A673 (cell line): ENCODE data around the gene TCTN3. TPM values are rescaled to one million over a fixed set of nuclear protein-coding genes. Genes with fewer than 3 reads are reported as not detected.

ENCODE experiments used
- Bru-seq: library from RNA; stranded (reverse); fragments of 400-500 nt; gene quantifications from one replicate; lab custom pipeline; 2021; lab: Mats Ljungman, UMichigan
- BruChase-seq, 2 experiments: library from RNA; stranded (reverse); fragments of 400-500 nt; gene quantifications; one replicate each; lab custom pipeline; 2021; lab: Mats Ljungman, UMichigan
- BruUV-seq: library from RNA; stranded (reverse); fragments of 400-500 nt; replicated peaks from 2 replicates; lab custom pipeline; 2021; lab: Mats Ljungman, UMichigan
- CTCF ChIA-PET: fragments of 300-600 bp; sonication (Branson Sonifier 250); formaldehyde crosslinking; loops from one replicate; lab custom pipeline; 2022; ENCODE audit warnings: antibody characterized with exemption; lab: Charles Lee
- POLR2A ChIA-PET: fragments of 300-600 bp; sonication (Branson Sonifier 250); formaldehyde crosslinking; loops from one replicate; lab custom pipeline; 2022; ENCODE audit warnings: antibody characterized with exemption; ENCODE audit not compliant: low non-redundant PET; lab: Charles Lee
- DNase-seq: peaks from one replicate; pipeline ENCODE4 v3.0.0-alpha.2; 2015; ENCODE audit warnings: low spot score
- H3K27ac ChIP-seq: fragments of 200-600 bp; sonication (generic); 2 replicates; pipeline ENCODE4 v1.5.1; 2016; ENCODE audit warnings: mixed run types, low read depth, mild to moderate bottlenecking, mixed read lengths, antibody characterized with exemption, low read length; ENCODE audit not compliant: poor library complexity, severe bottlenecking
- H3K27me3 ChIP-seq: fragments of 200-600 bp; sonication (generic); replicated peaks from 2 replicates; pipeline ENCODE4 v1.6.1; 2017; ENCODE audit warnings: mixed run types, low read depth, mild to moderate bottlenecking, mixed read lengths, antibody characterized with exemption, low read length; ENCODE audit not compliant: insufficient read depth, poor library complexity
- H3K36me3 ChIP-seq: fragments of 200-600 bp; sonication (generic); 2 replicates; pipeline ENCODE4 v1.6.1; 2016; ENCODE audit warnings: mixed run types, mild to moderate bottlenecking, mixed read lengths, antibody characterized with exemption, low read length; ENCODE audit not compliant: insufficient read depth, poor library complexity, severe bottlenecking
- H3K4me1 ChIP-seq: fragments of 200-600 bp; sonication (generic); 2 replicates; pipeline ENCODE4 v1.6.1; 2017; ENCODE audit warnings: mixed run types, mild to moderate bottlenecking, mixed read lengths, antibody characterized with exemption, low read length; ENCODE audit not compliant: insufficient read depth, poor library complexity, severe bottlenecking
- H3K4me3 ChIP-seq: fragments of 200-600 bp; sonication (generic); 2 replicates; pipeline ENCODE4 v1.5.1; 2016; ENCODE audit warnings: low read depth, mixed run types, mild to moderate bottlenecking, mixed read lengths, low read length; ENCODE audit not compliant: poor library complexity, severe bottlenecking
- H3K9me3 ChIP-seq: fragments of 200-600 bp; sonication (generic); 2 replicates; pipeline ENCODE4 v1.6.1; 2016; ENCODE audit warnings: mixed run types, low read depth, mild to moderate bottlenecking, mixed read lengths, antibody characterized with exemption, low read length; ENCODE audit not compliant: poor library complexity, severe bottlenecking
- CTCF ChIP-seq: fragments of 300-800, 200-600 bp; sonication (generic); conservative IDR thresholded peaks from 2 replicates; pipeline ENCODE4 v1.5.1; 2017; ENCODE audit warnings: low read depth, mild to moderate bottlenecking, antibody characterized with exemption, low read length, moderate library complexity, mixed read lengths
- EZH2 ChIP-seq: fragments of 200-600 bp; sonication (generic); IDR thresholded peaks from 2 replicates; pipeline ENCODE4 v1.6.1; 2017; ENCODE audit warnings: borderline replicate concordance, low read depth, mild to moderate bottlenecking, mixed read lengths, antibody characterized with exemption, low read length; ENCODE audit not compliant: poor library complexity, severe bottlenecking
- intact Hi-C: fragments of 100-400 bp; cut with micrococcal nuclease; formaldehyde crosslinking; loops from one replicate; pipeline ENCODE4 v1.10.0; 2022; ENCODE audit not compliant: unreplicated experiment
- long read RNA-seq: library from polyadenylated mRNA; stranded (forward); transcript quantifications from one replicate; pipeline ENCODE4 v2.0.0, GENCODE V29; 2022
- total RNA-seq: library from RNA; stranded (reverse); gene quantifications from 2 replicates; pipeline ENCODE4 v1.2.3, GENCODE V29; 2021

TCTN3 gene
- total RNA-seq (40.2 and 42.5 TPM in 2 replicates), Bru-seq, nascent RNA (percentile 83 among the genes with signal in this experiment), BruChase-seq, experiment 1, labeled RNA remaining after a 2-hour chase (percentile 77 among the genes with signal in this experiment), BruChase-seq, experiment 2, labeled RNA remaining after a 6-hour chase (percentile 76 among the genes with signal in this experiment)
- long read RNA-seq, transcript TCTN3-207 (14 exons, 2,739 nt) = major isoform, 76 of 96 reads
- long read RNA-seq, partial matches to known transcripts = 3 of 96 reads
- long read RNA-seq, other reads (novel, unspliced or antisense) = 14 of 96 reads

- BruUV-seq = no TSS peak
- TF ChIP-seq CTCF = peak; percentile 100
- TF ChIP-seq EZH2 = no peak
- intact Hi-C loops = loop anchor here (1.0 to 5.0 kb wide), 4 partner anchors 148 to 322 kb away; partner anchors contain the start of gene CC2D2B
- DNase-seq = peak; percentile 100
- Histone ChIP-seq H3K4me1 (peaks cover 10% of the 10 kb centered on the region), H3K9me3 (no peaks in the 10 kb centered on the region), H3K36me3 (peaks cover 29% of the 10 kb centered on the region), H3K4me3 (peak within 1 kb of the TSS; percentile 95), H3K27me3 (no peaks in the 10 kb centered on the region), H3K27ac (peak within 1 kb of the TSS; percentile 92)
- CTCF ChIA-PET = interaction anchor here (0.5 to 3.1 kb wide), 14 partner anchors 13 to 731 kb away, joined by 3 to 84 read pairs (median 4); partner anchors contain the start of genes ALDH18A1 and CC2D2B
- POLR2A ChIA-PET = interaction anchor here (0.5 to 0.6 kb wide), 2 partner anchors 602 to 1849 kb away, joined by 3 to 5 read pairs; no protein-coding TSS in a partner anchor
Measured at GRCh38 chr10:95693668-95694534, at the start of gene TCTN3. Gene TCTN3, minus strand, starts transcription at chr10:95693927. Its CDS starts 28 bp downstream, at chr10:95693899.

- no peak overlapping the region for H3K4me3 ChIP-seq
- no TSS peak for BruUV-seq
- H3K27ac ChIP-seq = no peak overlapping the region
- DNase-seq = no peak
- H3K27me3 ChIP-seq = no peaks in the 10 kb centered on the region
- no peaks in the 10 kb centered on the region for H3K36me3 ChIP-seq
- intact Hi-C loops = no loop called here
- TF ChIP-seq CTCF (no peak), EZH2 (no peak)
- H3K4me1 ChIP-seq = peaks cover 19% of the 10 kb centered on the region
- no peaks in the 10 kb centered on the region for H3K9me3 ChIP-seq
- CTCF ChIA-PET = no interaction called here
- POLR2A ChIA-PET = no interaction called here
Measured at GRCh38 chr10:95742962-95743535, 49.3 kb upstream of the TCTN3 start.

- BruUV-seq = no TSS peak
- peaks cover 19% of the 10 kb centered on the region for H3K4me1 ChIP-seq
- POLR2A ChIA-PET = no interaction called here
- H3K9me3 ChIP-seq = no peaks in the 10 kb centered on the region
- no peak for TF ChIP-seq EZH2
- no peak for TF ChIP-seq CTCF
- CTCF ChIA-PET = interaction anchor here (0.6 kb wide), 1 partner anchor 1298 kb away, joined by 4 read pairs; no protein-coding TSS in a partner anchor
- H3K27ac ChIP-seq = peak overlapping the region; percentile 66
- no peak overlapping the region for H3K4me3 ChIP-seq
- no peaks in the 10 kb centered on the region for H3K27me3 ChIP-seq
- intact Hi-C loops = no loop called here
- no peaks in the 10 kb centered on the region for H3K36me3 ChIP-seq
- peak; percentile 61 for DNase-seq
Measured at GRCh38 chr10:95742485-95742884, 48.8 kb upstream of the TCTN3 start.
